HepG2 (cell line): ENCODE results near the gene PLEKHA6. TPM values are rescaled to one million over a fixed set of nuclear protein-coding genes. Genes with fewer than 3 reads are reported as not detected.

Experiments used
- ATAC-seq: fragments of 200-7000 bp; cut with Tn5 transposase; 3 replicates; pipeline ENCODE4 v1.9.1; 2020; ENCODE audit warnings: mild to moderate bottlenecking, moderate library complexity
- BruUV-seq: library from RNA; stranded (reverse); fragments of 400-500 nt; replicated peaks from 2 replicates; lab custom pipeline; 2021; lab: Mats Ljungman, UMichigan
- CTCF ChIA-PET: fragments of 300-600 bp; formaldehyde crosslinking; extraction: SDS; loops from one replicate; lab custom pipeline; 2021; ENCODE audit warnings: low total read pairs, inconsistent platforms, low intra/inter-chr PET ratio; lab: Yijun Ruan, JAX
- POLR2A ChIA-PET: fragments of 350-600 bp; sonication (Branson Sonifier 250); formaldehyde crosslinking; loops from one replicate; lab custom pipeline; 2020; ENCODE audit warnings: antibody characterized with exemption, inconsistent platforms; lab: Yijun Ruan, JAX
- DNase-seq: peaks from one replicate; pipeline ENCODE4 v3.0.0-alpha.2; 2015; ENCODE audit warnings: low spot score
- FAIRE-seq: peaks from 3 replicates; lab custom pipeline; 2011; peaks lifted over from hg19 to GRCh38; lab: Jason Lieb, UNC
- H2AFZ ChIP-seq: one replicate; pipeline ENCODE4 v1.6.1; 2011; ENCODE audit warnings: low read length, inconsistent platforms
- H3K27ac ChIP-seq: fragments of 300-600 bp; 3 replicates; pipeline ENCODE4 v1.8.0; 2011; ENCODE audit warnings: mixed run types, mild to moderate bottlenecking, mixed read lengths, low read length, inconsistent platforms; ENCODE audit not compliant: insufficient read depth; ENCODE audit errors: extremely low read length
- H3K27me3 ChIP-seq, 2 experiments: fragments of 200-600 bp in 1 of 2; 2 replicates in 1 of 2; 3 replicates in 1 of 2; pipeline versions ENCODE4 v1.6.0 to v1.8.0; 2011; ENCODE audit warnings: low read length in 2 of 2, mild to moderate bottlenecking in 2 of 2, moderate library complexity in 2 of 2, inconsistent platforms in 1 of 2; ENCODE audit not compliant: insufficient read depth in 2 of 2, control insufficient read depth in 1 of 2
- H3K36me3 ChIP-seq, 2 experiments: fragments of 200-600 bp in 1 of 2; replicated peaks in 1 of 2; 2 replicates in 1 of 2; 3 replicates in 1 of 2; pipeline versions ENCODE4 v1.5.1 to v1.8.0; 2011; ENCODE audit warnings: low read length in 2 of 2, inconsistent platforms in 1 of 2; ENCODE audit not compliant: insufficient read depth in 2 of 2, control insufficient read depth in 1 of 2
- H3K4me1 ChIP-seq: 2 replicates; pipeline ENCODE4 v1.5.1; 2012; ENCODE audit warnings: low read length, inconsistent platforms; ENCODE audit not compliant: insufficient read depth
- H3K4me2 ChIP-seq: 2 replicates; pipeline ENCODE4 v1.6.0; 2011; ENCODE audit warnings: low read depth, low read length, inconsistent platforms
- H3K4me3 ChIP-seq, 3 experiments: fragments of 200-600 bp in 1 of 3; sonication (generic), shearing (Covaris generic) in 1 of 3; replicated peaks in 1 of 3; 2 replicates each; pipeline ENCODE4 v1.5.1; 2011 to 2016; ENCODE audit warnings: low read length in 3 of 3, inconsistent platforms in 2 of 3, low read depth in 2 of 3, mild to moderate bottlenecking in 2 of 3, control low read depth in 1 of 3, mixed read lengths in 1 of 3; ENCODE audit not compliant: insufficient read depth in 1 of 3
- H3K79me2 ChIP-seq: one replicate; pipeline ENCODE4 v1.6.1; 2011; ENCODE audit warnings: low read length, inconsistent platforms; ENCODE audit not compliant: insufficient read depth
- H3K9ac ChIP-seq: 2 replicates; pipeline ENCODE4 v1.6.0; 2011; ENCODE audit warnings: mild to moderate bottlenecking, low read depth, low read length, inconsistent platforms; ENCODE audit not compliant: insufficient read depth
- H3K9me3 ChIP-seq: 2 replicates; pipeline ENCODE4 v1.5.1; 2012; ENCODE audit warnings: mild to moderate bottlenecking, low read length
- H4K20me1 ChIP-seq: 2 replicates; pipeline ENCODE4 v1.6.0; 2011; ENCODE audit warnings: inconsistent platforms, mild to moderate bottlenecking, low read length, moderate library complexity; ENCODE audit not compliant: insufficient read depth
- AGO1 ChIP-seq: fragments of 200-400 bp; formaldehyde crosslinking; IDR thresholded peaks from 2 replicates; pipeline ENCODE4 v1.6.1; 2017; ENCODE audit warnings: mild to moderate bottlenecking, low read depth, low read length, moderate library complexity; ENCODE audit not compliant: poor library complexity, severe bottlenecking
- CAMTA2 ChIP-seq: sonication (generic); formaldehyde crosslinking; IDR thresholded peaks from 2 replicates; pipeline ENCODE4 v1.4.0; 2020; ENCODE audit warnings: mild to moderate bottlenecking, missing genetic modification reagents, borderline replicate concordance
- ESRRA ChIP-seq: sonication (generic); formaldehyde crosslinking; IDR thresholded peaks from 2 replicates; pipeline ENCODE4 v1.5.1; 2020; ENCODE audit warnings: mild to moderate bottlenecking, low read depth, missing genetic modification reagents
- RBFOX2 ChIP-seq: fragments of 200-400 bp; formaldehyde crosslinking; IDR thresholded peaks from 2 replicates; pipeline ENCODE4 v1.6.1; 2017; ENCODE audit warnings: low read depth, mild to moderate bottlenecking, low read length
- SAP130 ChIP-seq: IDR thresholded peaks from 2 replicates; pipeline ENCODE4 v1.6.1; 2016; ENCODE audit warnings: low read depth
- ZNF224 ChIP-seq: sonication (generic); formaldehyde crosslinking; IDR thresholded peaks from 2 replicates; pipeline ENCODE4 v1.5.0; 2020; ENCODE audit warnings: mild to moderate bottlenecking, missing genetic modification reagents
- ZNF234 ChIP-seq: sonication (generic); formaldehyde crosslinking; conservative IDR thresholded peaks from 2 replicates; pipeline ENCODE4 v1.5.1; 2020; ENCODE audit warnings: mild to moderate bottlenecking, missing genetic modification reagents
- ZNF724P ChIP-seq: sonication (generic); formaldehyde crosslinking; IDR thresholded peaks from 2 replicates; pipeline ENCODE4 v1.8.0; 2022; ENCODE audit warnings: missing genetic modification reagents, borderline replicate concordance
- WGBS: methylation state at CpG from one replicate; pipeline ENCODE4 v1.1.6; 2017; ENCODE audit warnings: low lambda C conversion rate; 5-methylcytosine and 5-hydroxymethylcytosine counted together
- in situ Hi-C: cut with HindIII; loops from 2 replicates; pipeline ENCODE4 v1.10.0; 2017; ENCODE audit warnings: low pct_unique_long_range_greater_than_20kb; ENCODE audit not compliant: extremely low pct_ligation_motif_present
- intact Hi-C: fragments of 100-400 bp; cut with micrococcal nuclease; formaldehyde crosslinking; loops from one replicate; pipeline ENCODE4 v1.10.0; 2022; ENCODE audit not compliant: unreplicated experiment
- polyA plus RNA-seq, 8 experiments: library from polyadenylated mRNA; depleted of rRNA in 3 of 8; stranded (reverse) in 7 of 8; unstranded in 1 of 8; fragments of >200 nt; fragmentation: Illumina TruSeq in 4 of 8; extraction: Trizol in 4 of 8; gene quantifications; 2 replicates each; pipeline versions ENCODE4 v1.2.1 to v1.2.3, GENCODE V29; 2011 to 2016; ENCODE audit warnings: low read depth in 4 of 8, missing spikeins in 1 of 8, mixed read lengths in 1 of 8; ENCODE audit not compliant: insufficient read depth in 1 of 8
- total RNA-seq, 5 experiments: library from RNA; depleted of rRNA; stranded (reverse); fragments of >200 nt; fragmentation: Illumina TruSeq; extraction: Trizol; gene quantifications; 2 replicates each; pipeline ENCODE4 v1.2.3, GENCODE V29; 2016; ENCODE audit warnings: low read depth in 1 of 5
- TF ChIP-seq, protein P1 (sequence below): sonication (generic); formaldehyde crosslinking; IDR thresholded peaks from 2 replicates; pipeline ENCODE4 v1.8.1; 2023; ENCODE audit warnings: mild to moderate bottlenecking, missing genetic modification reagents
- TF ChIP-seq, protein P2 (sequence below): sonication (generic); formaldehyde crosslinking; IDR thresholded peaks from 2 replicates; pipeline ENCODE4 v1.8.0; 2022; ENCODE audit warnings: mild to moderate bottlenecking, missing genetic modification reagents
- TF ChIP-seq, protein P3 (sequence below): sonication (generic); formaldehyde crosslinking; IDR thresholded peaks from 2 replicates; pipeline ENCODE4 v1.5.0; 2020; ENCODE audit warnings: missing genetic modification reagents

The PLEKHA6 gene
- total and polyA plus RNA-seq, 2 of the 13 experiments (the other 11 are each of a cell fraction or from before 2014, with no cell fraction given): 5.3 to 11.4 TPM

DNA sequence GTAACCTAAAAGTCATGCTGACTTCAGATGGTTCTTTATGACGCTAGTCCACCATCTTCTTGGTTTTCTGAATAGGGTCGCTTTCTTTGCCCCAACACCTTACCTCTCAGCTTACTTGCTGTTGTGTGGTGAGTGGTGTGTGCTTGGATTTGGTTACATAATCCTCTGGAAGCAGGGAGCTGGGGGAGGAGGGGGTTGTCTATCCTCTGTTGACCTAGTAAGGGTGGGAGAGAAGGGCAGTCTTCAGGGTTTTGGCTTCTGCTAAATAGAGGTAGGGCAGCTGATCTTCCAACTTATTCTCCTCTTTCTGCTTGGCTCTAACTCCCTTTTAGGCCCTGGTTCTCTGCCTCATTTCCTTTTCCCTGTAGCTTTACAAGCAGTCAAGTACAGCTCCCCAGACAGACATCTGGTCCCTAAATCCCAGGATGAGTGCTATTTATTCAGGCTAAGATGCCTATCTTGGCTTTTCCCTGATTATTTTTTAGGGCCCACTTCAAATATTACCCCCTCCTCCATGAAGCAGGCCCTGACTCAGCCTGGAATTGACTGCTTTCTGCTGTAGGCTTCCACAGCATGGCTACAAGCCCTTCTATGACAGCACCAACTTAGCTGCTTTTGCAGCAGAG lies 187.2 kb downstream of the PLEKHA6 start:
- no peak overlapping the region for H3K9ac ChIP-seq
- peaks cover 24% of the 10 kb centered on the region for H3K4me1 ChIP-seq
- no peak overlapping the region for H3K27ac ChIP-seq
- no peaks in the 10 kb centered on the region for H4K20me1 ChIP-seq
- FAIRE-seq (no peak), DNase-seq (no peak), ATAC-seq (no peak)
- 0 out of 5 replicates have a peak, but pooled peaks cover 0 to 7% of the 10 kb centered on the region in 2 experiments for H3K27me3 ChIP-seq
- BruUV-seq: no TSS peak
- H3K79me2 ChIP-seq: no peaks in the 10 kb centered on the region
- no peak overlapping the region for H2AFZ ChIP-seq
- H3K4me3 ChIP-seq: no peak overlapping the region
- ChIA-PET CTCF (no interaction called here), POLR2A (no interaction called here)
- no peaks in the 10 kb centered on the region for H3K36me3 ChIP-seq
- H3K9me3 ChIP-seq: peaks cover 25% of the 10 kb centered on the region
- 59% methylated on average over 2 of the region's 2 CpGs for WGBS
- no peak overlapping the region for H3K4me2 ChIP-seq
- in situ Hi-C loops (no loop called here), intact Hi-C loops (no loop called here)
- TF ChIP-seq, protein P1, sequence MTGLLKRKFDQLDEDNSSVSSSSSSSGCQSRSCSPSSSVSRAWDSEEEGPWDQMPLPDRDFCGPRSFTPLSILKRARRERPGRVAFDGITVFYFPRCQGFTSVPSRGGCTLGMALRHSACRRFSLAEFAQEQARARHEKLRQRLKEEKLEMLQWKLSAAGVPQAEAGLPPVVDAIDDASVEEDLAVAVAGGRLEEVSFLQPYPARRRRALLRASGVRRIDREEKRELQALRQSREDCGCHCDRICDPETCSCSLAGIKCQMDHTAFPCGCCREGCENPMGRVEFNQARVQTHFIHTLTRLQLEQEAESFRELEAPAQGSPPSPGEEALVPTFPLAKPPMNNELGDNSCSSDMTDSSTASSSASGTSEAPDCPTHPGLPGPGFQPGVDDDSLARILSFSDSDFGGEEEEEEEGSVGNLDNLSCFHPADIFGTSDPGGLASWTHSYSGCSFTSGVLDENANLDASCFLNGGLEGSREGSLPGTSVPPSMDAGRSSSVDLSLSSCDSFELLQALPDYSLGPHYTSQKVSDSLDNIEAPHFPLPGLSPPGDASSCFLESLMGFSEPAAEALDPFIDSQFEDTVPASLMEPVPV (CRISPR knock-in tag): no peak
- TF ChIP-seq CAMTA2 (CRISPR knock-in tag) (no peak), ZNF724P (no peak), RBFOX2 (no peak), AGO1 (no peak), ZNF234 (CRISPR knock-in tag) (no peak), ZNF224 (CRISPR knock-in tag) (no peak), SAP130 (CRISPR knock-in tag) (no peak), ESRRA (CRISPR knock-in tag) (no peak)
- TF ChIP-seq, protein P2, sequence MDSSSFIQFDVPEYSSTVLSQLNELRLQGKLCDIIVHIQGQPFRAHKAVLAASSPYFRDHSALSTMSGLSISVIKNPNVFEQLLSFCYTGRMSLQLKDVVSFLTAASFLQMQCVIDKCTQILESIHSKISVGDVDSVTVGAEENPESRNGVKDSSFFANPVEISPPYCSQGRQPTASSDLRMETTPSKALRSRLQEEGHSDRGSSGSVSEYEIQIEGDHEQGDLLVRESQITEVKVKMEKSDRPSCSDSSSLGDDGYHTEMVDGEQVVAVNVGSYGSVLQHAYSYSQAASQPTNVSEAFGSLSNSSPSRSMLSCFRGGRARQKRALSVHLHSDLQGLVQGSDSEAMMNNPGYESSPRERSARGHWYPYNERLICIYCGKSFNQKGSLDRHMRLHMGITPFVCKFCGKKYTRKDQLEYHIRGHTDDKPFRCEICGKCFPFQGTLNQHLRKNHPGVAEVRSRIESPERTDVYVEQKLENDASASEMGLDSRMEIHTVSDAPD: no peak
- TF ChIP-seq, protein P3, sequence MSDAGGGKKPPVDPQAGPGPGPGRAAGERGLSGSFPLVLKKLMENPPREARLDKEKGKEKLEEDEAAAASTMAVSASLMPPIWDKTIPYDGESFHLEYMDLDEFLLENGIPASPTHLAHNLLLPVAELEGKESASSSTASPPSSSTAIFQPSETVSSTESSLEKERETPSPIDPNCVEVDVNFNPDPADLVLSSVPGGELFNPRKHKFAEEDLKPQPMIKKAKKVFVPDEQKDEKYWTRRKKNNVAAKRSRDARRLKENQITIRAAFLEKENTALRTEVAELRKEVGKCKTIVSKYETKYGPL (CRISPR knock-in tag): no peak
